Astrocyte (in vitro differentiated cells and primary cell): ENCODE results near the gene LUZP2.

Source experiments
- CTCF ChIP-seq: IDR thresholded peaks from 2 replicates; pipeline ENCODE4 v1.5.1; 2011; ENCODE audit warnings: low read depth, mild to moderate bottlenecking, inconsistent platforms, low read length, moderate library complexity; ENCODE audit not compliant: insufficient read depth
- EZH2 ChIP-seq: IDR thresholded peaks from 2 replicates; pipeline ENCODE4 v1.6.1; 2012; ENCODE audit warnings: mild to moderate bottlenecking, low read length, inconsistent platforms; ENCODE audit not compliant: insufficient read depth

- TF ChIP-seq CTCF = no peak
- no peak for TF ChIP-seq EZH2
These were observed 270.6 kb downstream of the LUZP2 start for GRCh38 chr11:24767411-24767810.
